Neural cell (in vitro differentiated cells): ENCODE data around the gene ATP13A5.

ENCODE experiments used
- CTCF ChIP-seq: fragments of 450-650 bp; IDR thresholded peaks from 2 replicates; pipeline ENCODE4 v1.5.1; 2014; ENCODE audit warnings: antibody characterized with exemption, mild to moderate bottlenecking, moderate library complexity; ENCODE audit not compliant: poor library complexity, severe bottlenecking
- EP300 ChIP-seq: fragments of 450-650 bp; conservative IDR thresholded peaks from 2 replicates; pipeline ENCODE4 v1.6.1; 2014; ENCODE audit warnings: antibody characterized with exemption, mild to moderate bottlenecking, moderate library complexity; ENCODE audit not compliant: poor library complexity, severe bottlenecking
- EZH2 ChIP-seq: fragments of 200-600, 300-800 bp; shearing (Covaris generic), sonication (generic); IDR thresholded peaks from 2 replicates; pipeline ENCODE4 v1.6.1; 2014; ENCODE audit warnings: antibody characterized with exemption, low read length, borderline replicate concordance, mild to moderate bottlenecking; ENCODE audit not compliant: insufficient read depth, poor library complexity, severe bottlenecking
- MXI1 ChIP-seq: fragments of 450-650 bp; conservative IDR thresholded peaks from 2 replicates; pipeline ENCODE4 v1.6.1; 2014; ENCODE audit warnings: antibody characterized with exemption, mild to moderate bottlenecking; ENCODE audit not compliant: poor library complexity, severe bottlenecking
- POLR2AphosphoS5 ChIP-seq: IDR thresholded peaks from 2 replicates; pipeline ENCODE4 v1.6.1; 2012
- RAD21 ChIP-seq: fragments of 450-650 bp; conservative IDR thresholded peaks from 2 replicates; pipeline ENCODE4 v1.6.1; 2014; ENCODE audit warnings: antibody characterized with exemption, mild to moderate bottlenecking, moderate library complexity
- SMC3 ChIP-seq: fragments of 450-650 bp; conservative IDR thresholded peaks from 2 replicates; pipeline ENCODE4 v1.6.1; 2014; ENCODE audit warnings: antibody characterized with exemption, mild to moderate bottlenecking, moderate library complexity; ENCODE audit not compliant: poor library complexity
- TF ChIP-seq, protein P1 (sequence below): IDR thresholded peaks from 2 replicates; pipeline ENCODE4 v1.6.1; 2012; ENCODE audit warnings: borderline replicate concordance

- no peak for TF ChIP-seq POLR2AphosphoS5
- no peak for TF ChIP-seq CTCF
- TF ChIP-seq RAD21, result no peak
- no peak for TF ChIP-seq MXI1
- TF ChIP-seq EZH2, result no peak
- TF ChIP-seq SMC3, result no peak
- no peak for TF ChIP-seq EP300
- TF ChIP-seq, protein P1, sequence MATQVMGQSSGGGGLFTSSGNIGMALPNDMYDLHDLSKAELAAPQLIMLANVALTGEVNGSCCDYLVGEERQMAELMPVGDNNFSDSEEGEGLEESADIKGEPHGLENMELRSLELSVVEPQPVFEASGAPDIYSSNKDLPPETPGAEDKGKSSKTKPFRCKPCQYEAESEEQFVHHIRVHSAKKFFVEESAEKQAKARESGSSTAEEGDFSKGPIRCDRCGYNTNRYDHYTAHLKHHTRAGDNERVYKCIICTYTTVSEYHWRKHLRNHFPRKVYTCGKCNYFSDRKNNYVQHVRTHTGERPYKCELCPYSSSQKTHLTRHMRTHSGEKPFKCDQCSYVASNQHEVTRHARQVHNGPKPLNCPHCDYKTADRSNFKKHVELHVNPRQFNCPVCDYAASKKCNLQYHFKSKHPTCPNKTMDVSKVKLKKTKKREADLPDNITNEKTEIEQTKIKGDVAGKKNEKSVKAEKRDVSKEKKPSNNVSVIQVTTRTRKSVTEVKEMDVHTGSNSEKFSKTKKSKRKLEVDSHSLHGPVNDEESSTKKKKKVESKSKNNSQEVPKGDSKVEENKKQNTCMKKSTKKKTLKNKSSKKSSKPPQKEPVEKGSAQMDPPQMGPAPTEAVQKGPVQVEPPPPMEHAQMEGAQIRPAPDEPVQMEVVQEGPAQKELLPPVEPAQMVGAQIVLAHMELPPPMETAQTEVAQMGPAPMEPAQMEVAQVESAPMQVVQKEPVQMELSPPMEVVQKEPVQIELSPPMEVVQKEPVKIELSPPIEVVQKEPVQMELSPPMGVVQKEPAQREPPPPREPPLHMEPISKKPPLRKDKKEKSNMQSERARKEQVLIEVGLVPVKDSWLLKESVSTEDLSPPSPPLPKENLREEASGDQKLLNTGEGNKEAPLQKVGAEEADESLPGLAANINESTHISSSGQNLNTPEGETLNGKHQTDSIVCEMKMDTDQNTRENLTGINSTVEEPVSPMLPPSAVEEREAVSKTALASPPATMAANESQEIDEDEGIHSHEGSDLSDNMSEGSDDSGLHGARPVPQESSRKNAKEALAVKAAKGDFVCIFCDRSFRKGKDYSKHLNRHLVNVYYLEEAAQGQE, result no peak
These were observed 116.6 kb downstream of the ATP13A5 start for GRCh38 chr3:193261970-193262369.
